HCT116 (cell line): ENCODE data around the gene SNX25. TPM values are rescaled to one million over a fixed set of nuclear protein-coding genes. Genes with fewer than 3 reads are reported as not detected.

Experiments used
- ATAC-seq: fragments of 200-7000 bp; cut with Tn5 transposase; 2 replicates; pipeline ENCODE4 v1.9.1; 2020; ENCODE audit warnings: mild to moderate bottlenecking, moderate library complexity
- BruUV-seq: library from RNA; stranded (reverse); fragments of 400-500 nt; replicated peaks from 2 replicates; lab custom pipeline; 2021; lab: Mats Ljungman, UMichigan
- CTCF ChIA-PET: fragments of 300-600 bp; sonication (Branson Sonifier 250); formaldehyde crosslinking; loops from one replicate; lab custom pipeline; 2021; ENCODE audit warnings: antibody characterized with exemption; lab: Charles Lee
- POLR2A ChIA-PET: fragments of 300-600, 350-600 bp; sonication (Branson Sonifier 250); formaldehyde crosslinking; loops from one replicate; lab custom pipeline; 2021; ENCODE audit warnings: antibody characterized with exemption; lab: Charles Lee
- RAD21 ChIA-PET, 2 experiments: fragments of 300-600 bp; sonication (Branson Sonifier 250); formaldehyde crosslinking; loops; one replicate each; lab custom pipeline; 2023; ENCODE audit warnings: low total read pairs in 2 of 2; ENCODE audit not compliant: uncharacterized antibody in 2 of 2, unreplicated experiment in 2 of 2, low non-redundant PET in 1 of 2; lab: Charles Lee
- DNase-seq: peaks from one replicate; pipeline ENCODE4 v3.0.0-alpha.2; 2010; ENCODE audit warnings: low read depth, low spot score
- H2AFZ ChIP-seq: fragments of 200-600 bp; shearing (Covaris generic), sonication (generic); 2 replicates; pipeline ENCODE4 v1.6.1; 2017; ENCODE audit warnings: low read depth, mixed run types, mixed read lengths, antibody characterized with exemption, low read length; ENCODE audit not compliant: poor library complexity, severe bottlenecking
- H3K27ac ChIP-seq: 2 replicates; pipeline ENCODE4 v1.5.1; 2012; ENCODE audit warnings: low read depth, low read length
- H3K27me3 ChIP-seq: fragments of 200-600 bp; sonication (generic); 2 replicates; pipeline ENCODE4 v1.6.1; 2016; ENCODE audit warnings: mixed run types, low read length, mixed read lengths; ENCODE audit not compliant: insufficient read depth
- H3K36me3 ChIP-seq, 2 experiments: fragments of 200-500 bp in 1 of 2; fragments of 200-600 bp in 1 of 2; sonication (Bioruptor generic) in 1 of 2; sonication (generic) in 1 of 2; 2 replicates each; pipeline versions ENCODE4 v1.5.1 to v1.6.1; 2014 to 2016; ENCODE audit warnings: low read length in 2 of 2, inconsistent platforms in 1 of 2, mixed read lengths in 1 of 2, mixed run types in 1 of 2; ENCODE audit not compliant: insufficient read depth in 2 of 2, control insufficient read depth in 1 of 2
- H3K4me1 ChIP-seq, 2 experiments: fragments of 200-600 bp in 1 of 2; sonication (generic) in 1 of 2; 2 replicates each; pipeline versions ENCODE4 v1.5.1 to v1.6.1; 2012 to 2017; ENCODE audit warnings: low read length in 2 of 2, inconsistent platforms in 1 of 2, mild to moderate bottlenecking in 1 of 2, mixed read lengths in 1 of 2, mixed run types in 1 of 2, moderate library complexity in 1 of 2; ENCODE audit not compliant: insufficient read depth in 2 of 2, control insufficient read depth in 1 of 2
- H3K4me2 ChIP-seq: fragments of 200-600 bp; sonication (generic); 2 replicates; pipeline ENCODE4 v1.6.1; 2017; ENCODE audit warnings: mixed run types, low read length, mixed read lengths
- H3K4me3 ChIP-seq, 2 experiments: fragments of 200-600 bp in 1 of 2; sonication (generic) in 1 of 2; replicated peaks in 1 of 2; 2 replicates each; pipeline ENCODE4 v1.5.1; 2011 to 2016; ENCODE audit warnings: low read length in 2 of 2, control low read depth in 1 of 2, low read depth in 1 of 2, mild to moderate bottlenecking in 1 of 2, mixed read lengths in 1 of 2, mixed run types in 1 of 2
- H3K79me2 ChIP-seq: fragments of 200-600 bp; sonication (generic); 2 replicates; pipeline ENCODE4 v1.6.1; 2017; ENCODE audit warnings: mild to moderate bottlenecking, mixed run types, low read length, moderate library complexity, mixed read lengths; ENCODE audit not compliant: insufficient read depth
- H3K9ac ChIP-seq: fragments of 200-600 bp; sonication (generic); 2 replicates; pipeline ENCODE4 v1.6.1; 2016; ENCODE audit warnings: low read length, mixed read lengths
- H3K9me2 ChIP-seq: fragments of 200-600 bp; sonication (generic), shearing (Covaris generic); 2 replicates; pipeline ENCODE4 v1.6.1; 2017; ENCODE audit warnings: mixed run types, mild to moderate bottlenecking, moderate library complexity; ENCODE audit not compliant: insufficient read depth
- H3K9me3 ChIP-seq, 2 experiments: fragments of 200-500 bp in 1 of 2; fragments of 200-600 bp in 1 of 2; sonication (Bioruptor generic) in 1 of 2; sonication (generic) in 1 of 2; 2 replicates each; pipeline ENCODE4 v1.6.1; 2014 to 2017; ENCODE audit warnings: low read length in 2 of 2, mixed read lengths in 2 of 2, inconsistent platforms in 1 of 2, low read depth in 1 of 2, mild to moderate bottlenecking in 1 of 2, mixed run types in 1 of 2, moderate library complexity in 1 of 2; ENCODE audit not compliant: control insufficient read depth in 1 of 2, insufficient read depth in 1 of 2
- H4K20me1 ChIP-seq: fragments of 200-600 bp; sonication (generic), shearing (Covaris generic); 2 replicates; pipeline ENCODE4 v1.6.1; 2017; ENCODE audit warnings: mixed run types, mild to moderate bottlenecking, moderate library complexity; ENCODE audit not compliant: insufficient read depth
- ATF3 ChIP-seq: IDR thresholded peaks from 2 replicates; pipeline ENCODE4 v1.6.1; 2012
- CBX3 ChIP-seq: IDR thresholded peaks from 2 replicates; pipeline ENCODE4 v1.6.1; 2012; ENCODE audit warnings: low read depth
- CTCF ChIP-seq, 3 experiments: fragments of 200-600 bp in 1 of 3; sonication (generic) in 1 of 3; IDR thresholded peaks in 2 of 3; conservative IDR thresholded peaks in 1 of 3; 2 replicates each; pipeline ENCODE4 v1.5.1; 2012 to 2017; ENCODE audit warnings: low read depth in 2 of 3, low read length in 2 of 3, antibody characterized with exemption in 1 of 3, borderline replicate concordance in 1 of 3, control low read depth in 1 of 3, mild to moderate bottlenecking in 1 of 3, mixed read lengths in 1 of 3, mixed run types in 1 of 3, moderate library complexity in 1 of 3; ENCODE audit not compliant: insufficient read depth in 1 of 3
- EGR1 ChIP-seq: IDR thresholded peaks from 2 replicates; pipeline ENCODE4 v1.6.1; 2012; ENCODE audit warnings: low read depth
- ELF1 ChIP-seq: IDR thresholded peaks from 2 replicates; pipeline ENCODE4 v1.6.1; 2012; ENCODE audit warnings: low read depth, borderline replicate concordance
- EZH2phosphoT487 ChIP-seq: fragments of 200-600 bp; IDR thresholded peaks from 2 replicates; pipeline ENCODE4 v1.6.1; 2018; ENCODE audit warnings: antibody characterized with exemption, borderline replicate concordance
- FOSL1 ChIP-seq: IDR thresholded peaks from 2 replicates; pipeline ENCODE4 v1.6.1; 2012; ENCODE audit warnings: low read depth
- JUND ChIP-seq: IDR thresholded peaks from 2 replicates; pipeline ENCODE4 v1.6.1; 2012
- MAX ChIP-seq: IDR thresholded peaks from 2 replicates; pipeline ENCODE4 v1.6.1; 2012
- POLR2AphosphoS5 ChIP-seq: IDR thresholded peaks from 2 replicates; pipeline ENCODE4 v1.6.1; 2011; ENCODE audit warnings: mild to moderate bottlenecking, low read depth, low read length, moderate library complexity
- REST ChIP-seq: IDR thresholded peaks from 2 replicates; pipeline ENCODE4 v1.6.1; 2012; ENCODE audit warnings: low read depth
- SIN3A ChIP-seq: IDR thresholded peaks from 2 replicates; pipeline ENCODE4 v1.6.1; 2012; ENCODE audit warnings: low read depth
- SP1 ChIP-seq: IDR thresholded peaks from 2 replicates; pipeline ENCODE4 v1.6.1; 2012; ENCODE audit warnings: low read depth
- TCF7L2 ChIP-seq: IDR thresholded peaks from 2 replicates; pipeline ENCODE4 v1.7.0; 2011; ENCODE audit warnings: borderline replicate concordance, inconsistent platforms; ENCODE audit not compliant: insufficient read depth, insufficient read length; ENCODE audit errors: extremely low read depth
- YY1 ChIP-seq: IDR thresholded peaks from 2 replicates; pipeline ENCODE4 v1.6.1; 2011; ENCODE audit warnings: low read length, low read depth, moderate library complexity, mild to moderate bottlenecking; ENCODE audit not compliant: insufficient replicate concordance; ENCODE audit errors: extremely low read depth
- ZBTB33 ChIP-seq: IDR thresholded peaks from 2 replicates; pipeline ENCODE4 v1.6.1; 2011; ENCODE audit warnings: mild to moderate bottlenecking, low read length, moderate library complexity; ENCODE audit not compliant: insufficient replicate concordance; ENCODE audit errors: extremely low read depth
- ZFX ChIP-seq: fragments of 450-650 bp; IDR thresholded peaks from 2 replicates; pipeline ENCODE4 v1.6.1; 2017
- intact Hi-C: fragments of 100-400 bp; cut with micrococcal nuclease; formaldehyde crosslinking; loops from 2 replicates; pipeline ENCODE4 v1.10.0; 2022
- total RNA-seq: library from RNA; stranded (reverse); gene quantifications from one replicate; pipeline ENCODE4 v1.2.1, GENCODE V29; 2021; ENCODE audit not compliant: unreplicated experiment

The SNX25 gene
- total RNA-seq, 1 experiment from 2014 or later, result 20.9 TPM

GRCh38 chr4:185404031-185404430, 194.6 kb downstream of the SNX25 start:
- ATAC-seq, result no peak
- Histone ChIP-seq H3K9ac (no peak overlapping the region), H3K9me2 (no peaks in the 10 kb centered on the region), H3K4me1 (no peaks in the 10 kb centered on the region), H3K4me3 (no peak overlapping the region), H3K27me3 (no peaks in the 10 kb centered on the region), H3K36me3 (peaks cover 7 to 12% of the 10 kb centered on the region in 2 experiments; a peak in 2 of 4 replicates), H3K79me2 (no peaks in the 10 kb centered on the region), H3K27ac (no peak overlapping the region), H3K9me3 (no peaks in the 10 kb centered on the region), H4K20me1 (no peaks in the 10 kb centered on the region), H3K4me2 (no peak overlapping the region), H2AFZ (no peak overlapping the region)
- POLR2A ChIA-PET, result interaction anchor here (1.7 kb wide), 1 partner anchor 9 kb away, joined by 3 read pairs; the partner anchor contains the start of gene LRP2BP
- CTCF ChIA-PET, result no interaction called here
- intact Hi-C loops, result no loop called here
- no TSS peak for BruUV-seq
- RAD21 ChIA-PET, result interaction anchor here in 1 of 2 experiments (0.6 kb wide), 1 partner anchor 218 kb away, joined by 5 read pairs; no protein-coding TSS in a partner anchor
- DNase-seq, result no peak
- no peak for TF ChIP-seq ELF1
- TF ChIP-seq JUND, result no peak
- TF ChIP-seq SIN3A, result no peak
- TF ChIP-seq REST, result no peak
- TF ChIP-seq ZBTB33, result no peak
- TF ChIP-seq MAX, result no peak
- TF ChIP-seq SP1, result no peak
- no peak for TF ChIP-seq EZH2phosphoT487
- TF ChIP-seq TCF7L2, result no peak
- no peak for TF ChIP-seq FOSL1
- TF ChIP-seq YY1, result no peak
- TF ChIP-seq CBX3, result no peak
- TF ChIP-seq ZFX, result no peak
- TF ChIP-seq ATF3, result no peak
- no peak for TF ChIP-seq EGR1
- TF ChIP-seq POLR2AphosphoS5, result no peak
- TF ChIP-seq CTCF (IDR thresholded peaks at IDR 0.05 in 2 of 3, conservative IDR thresholded peaks at IDR 0.05 in 1 of 3; ENCODE audit: borderline replicate concordance in 1 of 3, insufficient read depth in 1 of 3, low read depth in 2 of 3, low read length in 2 of 3), result no peak
